Activated B cell treated with CpG ODN at 0.5 μM for 24 hours (primary cell): ENCODE results near the gene EYS. TPM values are rescaled to one million over a fixed set of nuclear protein-coding genes. Genes with fewer than 3 reads are reported as not detected.

Experiments
- ATAC-seq: fragments of 200-7000 bp; cut with Tn5 transposase; one replicate; pipeline ENCODE4 v1.10.0; 2021; ENCODE audit warnings: low read depth, mild to moderate bottlenecking, moderate library complexity
- CTCF ChIA-PET: fragments of 350-600 bp; sonication (Branson Sonifier 250); formaldehyde crosslinking; loops from one replicate; lab custom pipeline; 2021; ENCODE audit warnings: antibody characterized with exemption; lab: Charles Lee
- POLR2A ChIA-PET: fragments of 350-600 bp; sonication (Branson Sonifier 250); formaldehyde crosslinking; loops from one replicate; lab custom pipeline; 2021; ENCODE audit warnings: antibody characterized with exemption; lab: Charles Lee
- DNase-seq: peaks from one replicate; pipeline ENCODE4 v3.0.0; 2022
- H3K27ac Mint-ChIP-seq: one replicate; pipeline ENCODE4 v1.8.0; 2020; ENCODE audit warnings: mixed read lengths
- H3K27me3 Mint-ChIP-seq: one replicate; pipeline ENCODE4 v1.8.0; 2021; ENCODE audit warnings: mixed read lengths
- H3K36me3 Mint-ChIP-seq: one replicate; pipeline ENCODE4 v1.8.0; 2021; ENCODE audit warnings: low read depth, mixed read lengths
- H3K4me1 Mint-ChIP-seq: one replicate; pipeline ENCODE4 v1.8.0; 2021; ENCODE audit warnings: mixed read lengths
- H3K4me3 Mint-ChIP-seq: one replicate; pipeline ENCODE4 v1.8.0; 2020; ENCODE audit warnings: mild to moderate bottlenecking, mixed read lengths
- H3K9me3 Mint-ChIP-seq: one replicate; pipeline ENCODE4 v1.8.0; 2020; ENCODE audit warnings: mixed read lengths
- intact Hi-C: fragments of 100-400 bp; cut with micrococcal nuclease; formaldehyde crosslinking; loops from one replicate; pipeline ENCODE4 v1.15.1; 2024
- total RNA-seq: library from RNA; stranded (reverse); gene quantifications from 2 replicates; pipeline ENCODE4 v1.2.3, GENCODE V29; 2022
- TF ChIP-seq, protein P1 (sequence below): fragments of 200-600 bp; IDR thresholded peaks from one replicate; pipeline ENCODE4 v1.8.0; 2022; ENCODE audit warnings: antibody characterized with exemption, mild to moderate bottlenecking

EYS gene
- total RNA-seq, 1 donor from 2014 or later: not detected

DNA sequence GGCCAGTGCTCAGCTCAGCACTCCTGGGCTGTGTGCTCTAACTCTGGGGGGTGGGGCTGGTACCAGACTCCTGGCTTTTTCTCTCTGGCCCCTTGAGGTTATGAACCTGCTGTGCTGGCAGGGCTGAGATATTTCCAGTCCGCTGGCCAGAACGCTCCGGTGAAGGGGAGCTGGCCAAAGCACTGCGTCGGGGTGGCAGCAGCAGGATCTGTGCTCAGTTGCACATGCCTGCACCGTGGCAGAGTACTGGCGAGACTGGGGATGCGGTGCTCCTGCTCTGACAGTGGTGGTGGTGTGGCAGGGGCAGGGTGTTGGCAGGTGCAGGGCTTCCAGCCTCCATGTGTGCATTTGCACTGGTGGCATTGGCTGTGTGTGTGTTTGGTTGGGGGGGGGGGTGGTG, 1697.0 kb downstream of the EYS start:
- intact Hi-C loops: no loop called here
- no peaks in the 10 kb centered on the region for H3K4me1 Mint-ChIP-seq
- TF ChIP-seq, protein P1, sequence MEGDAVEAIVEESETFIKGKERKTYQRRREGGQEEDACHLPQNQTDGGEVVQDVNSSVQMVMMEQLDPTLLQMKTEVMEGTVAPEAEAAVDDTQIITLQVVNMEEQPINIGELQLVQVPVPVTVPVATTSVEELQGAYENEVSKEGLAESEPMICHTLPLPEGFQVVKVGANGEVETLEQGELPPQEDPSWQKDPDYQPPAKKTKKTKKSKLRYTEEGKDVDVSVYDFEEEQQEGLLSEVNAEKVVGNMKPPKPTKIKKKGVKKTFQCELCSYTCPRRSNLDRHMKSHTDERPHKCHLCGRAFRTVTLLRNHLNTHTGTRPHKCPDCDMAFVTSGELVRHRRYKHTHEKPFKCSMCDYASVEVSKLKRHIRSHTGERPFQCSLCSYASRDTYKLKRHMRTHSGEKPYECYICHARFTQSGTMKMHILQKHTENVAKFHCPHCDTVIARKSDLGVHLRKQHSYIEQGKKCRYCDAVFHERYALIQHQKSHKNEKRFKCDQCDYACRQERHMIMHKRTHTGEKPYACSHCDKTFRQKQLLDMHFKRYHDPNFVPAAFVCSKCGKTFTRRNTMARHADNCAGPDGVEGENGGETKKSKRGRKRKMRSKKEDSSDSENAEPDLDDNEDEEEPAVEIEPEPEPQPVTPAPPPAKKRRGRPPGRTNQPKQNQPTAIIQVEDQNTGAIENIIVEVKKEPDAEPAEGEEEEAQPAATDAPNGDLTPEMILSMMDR: no peak
- DNase-seq (no peak), ATAC-seq (no peak)
- no peak overlapping the region for H3K4me3 Mint-ChIP-seq
- H3K9me3 Mint-ChIP-seq: peaks cover 8% of the 10 kb centered on the region
- no peaks in the 10 kb centered on the region for H3K27me3 Mint-ChIP-seq
- CTCF ChIA-PET: no interaction called here
- POLR2A ChIA-PET: no interaction called here
- no peak overlapping the region for H3K27ac Mint-ChIP-seq
- no peaks in the 10 kb centered on the region for H3K36me3 Mint-ChIP-seq

- peaks cover 16% of the 10 kb centered on the region for H3K9me3 Mint-ChIP-seq
- intact Hi-C loops: no loop called here
- no peaks in the 10 kb centered on the region for H3K36me3 Mint-ChIP-seq
- no peaks in the 10 kb centered on the region for H3K27me3 Mint-ChIP-seq
- no peaks in the 10 kb centered on the region for H3K4me1 Mint-ChIP-seq
- TF ChIP-seq, protein P1: no peak
- ChIA-PET CTCF (no interaction called here), POLR2A (no interaction called here)
- H3K27ac Mint-ChIP-seq: no peak overlapping the region
- DNase-seq (no peak), ATAC-seq (no peak)
- H3K4me3 Mint-ChIP-seq: no peak overlapping the region
These were observed 1700.8 kb downstream of the EYS start for GRCh38 chr6:64006246-64006645.

GRCh38 chr6:64000818-64001491, 1706.1 kb downstream of the EYS start:
- TF ChIP-seq, protein P1: no peak
- Mint-ChIP-seq H3K9me3 (peaks cover 8% of the 10 kb centered on the region), H3K36me3 (no peaks in the 10 kb centered on the region), H3K4me1 (no peaks in the 10 kb centered on the region), H3K4me3 (no peak overlapping the region), H3K27me3 (no peaks in the 10 kb centered on the region), H3K27ac (no peak overlapping the region)
- ChIA-PET CTCF (no interaction called here), POLR2A (no interaction called here)
- ATAC-seq: no peak
- DNase-seq: no peak
- intact Hi-C loops: no loop called here

GRCh38 chr6:63999613-64000012, 1707.4 kb downstream of the EYS start:
- no peaks in the 10 kb centered on the region for H3K36me3 Mint-ChIP-seq
- DNase-seq (no peak), ATAC-seq (no peak)
- no peaks in the 10 kb centered on the region for H3K4me1 Mint-ChIP-seq
- POLR2A ChIA-PET: no interaction called here
- no peak overlapping the region for H3K4me3 Mint-ChIP-seq
- TF ChIP-seq, protein P1: no peak
- H3K9me3 Mint-ChIP-seq: peaks cover 5% of the 10 kb centered on the region
- no peaks in the 10 kb centered on the region for H3K27me3 Mint-ChIP-seq
- CTCF ChIA-PET: no interaction called here
- intact Hi-C loops: no loop called here
- H3K27ac Mint-ChIP-seq: no peak overlapping the region

DNA sequence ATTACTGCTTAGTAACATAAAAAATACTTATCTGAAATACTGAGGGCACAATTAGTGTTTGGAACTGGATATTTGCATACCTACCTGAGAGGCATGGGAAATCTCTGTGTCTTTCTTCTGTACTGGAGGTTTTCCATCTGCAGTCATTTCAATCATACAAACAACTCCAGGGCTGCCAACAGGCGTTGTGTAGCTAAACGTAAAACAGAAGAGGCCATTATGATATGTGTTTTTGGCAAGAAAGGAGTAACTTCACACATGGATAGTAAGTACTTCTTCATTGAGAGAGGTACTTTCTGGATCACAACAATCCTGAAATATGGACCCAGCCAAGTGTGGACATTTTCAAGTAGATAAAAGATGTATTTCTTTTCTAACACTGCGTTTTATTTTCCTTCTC, 1708.0 kb downstream of the EYS start:
- intact Hi-C loops: no loop called here
- ATAC-seq (no peak), DNase-seq (no peak)
- ChIA-PET CTCF (no interaction called here), POLR2A (no interaction called here)
- no peak overlapping the region for H3K4me3 Mint-ChIP-seq
- H3K27me3 Mint-ChIP-seq: no peaks in the 10 kb centered on the region
- H3K9me3 Mint-ChIP-seq: peaks cover 3% of the 10 kb centered on the region
- TF ChIP-seq, protein P1: no peak
- H3K4me1 Mint-ChIP-seq: no peaks in the 10 kb centered on the region
- H3K36me3 Mint-ChIP-seq: no peaks in the 10 kb centered on the region
- H3K27ac Mint-ChIP-seq: no peak overlapping the region
